H1 (cell line): ENCODE measurements around the gene KLHL29. TPM values are rescaled to one million over a fixed set of nuclear protein-coding genes. Genes with fewer than 3 reads are reported as not detected.

Experiments
- CTCF ChIA-PET: fragments of 300-600 bp; sonication (Branson Sonifier 250); formaldehyde crosslinking; loops from one replicate; lab custom pipeline; 2021; ENCODE audit not compliant: partially characterized antibody; lab: Charles Lee
- POLR2A ChIA-PET: fragments of 300-600 bp; sonication (Branson Sonifier 250); formaldehyde crosslinking; loops from one replicate; lab custom pipeline; 2021; ENCODE audit warnings: inconsistent platforms; ENCODE audit not compliant: partially characterized antibody; lab: Charles Lee
- DNase-seq, 2 experiments: peaks; one replicate each; pipeline versions ENCODE4 v3.0.0 to v3.0.0-alpha.2; 2010 to 2022; ENCODE audit warnings: low spot score in 2 of 2, low read depth in 1 of 2, mixed read lengths in 1 of 2
- FAIRE-seq: peaks from 2 replicates; lab custom pipeline; 2011; peaks lifted over from hg19 to GRCh38; lab: Jason Lieb, UNC
- H2AFZ ChIP-seq: 2 replicates; pipeline ENCODE4 v1.8.1; 2012; ENCODE audit warnings: low read length, inconsistent platforms
- H2AK5ac ChIP-seq: 2 replicates; pipeline ENCODE4 v1.6.1; 2013; ENCODE audit warnings: low read depth, low read length
- H2BK120ac ChIP-seq: replicated peaks from 2 replicates; pipeline ENCODE3; 2013; ENCODE audit warnings: low read depth, low read length, inconsistent platforms
- H2BK12ac ChIP-seq: 2 replicates; pipeline ENCODE4 v1.6.1; 2013; ENCODE audit warnings: low read depth, low read length
- H2BK15ac ChIP-seq: 2 replicates; pipeline ENCODE4 v1.6.1; 2013; ENCODE audit warnings: low read length
- H2BK20ac ChIP-seq: 2 replicates; pipeline ENCODE4 v1.6.1; 2013; ENCODE audit warnings: low read length
- H2BK5ac ChIP-seq: 2 replicates; pipeline ENCODE4 v1.6.1; 2013; ENCODE audit warnings: low read depth, low read length
- H3K14ac ChIP-seq: 2 replicates; pipeline ENCODE4 v1.6.1; 2013; ENCODE audit warnings: inconsistent platforms; ENCODE audit not compliant: insufficient read length
- H3K18ac ChIP-seq: 2 replicates; pipeline ENCODE4 v1.6.1; 2013; ENCODE audit warnings: low read length; ENCODE audit errors: extremely low read depth
- H3K23ac ChIP-seq: 2 replicates; pipeline ENCODE4 v1.6.1; 2013; ENCODE audit warnings: inconsistent platforms; ENCODE audit not compliant: insufficient read length
- H3K23me2 ChIP-seq: 2 replicates; pipeline ENCODE4 v1.6.1; 2013; ENCODE audit warnings: low read depth, low read length
- H3K27ac ChIP-seq: 2 replicates; pipeline ENCODE4 v1.6.1; 2011; ENCODE audit warnings: low read depth, low read length, inconsistent platforms
- H3K27me3 ChIP-seq, 4 experiments: replicated peaks in 1 of 4; 1 replicate in 1 of 4; 2 replicates in 3 of 4; pipeline versions ENCODE4 v1.6.1 to v1.8.1; 2011 to 2013; ENCODE audit warnings: low read length in 3 of 4, mild to moderate bottlenecking in 3 of 4, inconsistent platforms in 2 of 4, mixed read lengths in 2 of 4, moderate library complexity in 1 of 4; ENCODE audit not compliant: control insufficient read depth in 3 of 4, insufficient read depth in 3 of 4; ENCODE audit errors: extremely low read depth in 1 of 4
- H3K36me3 ChIP-seq, 4 experiments: 2 replicates each; pipeline versions ENCODE4 v1.6.1 to v1.8.1; 2011 to 2013; ENCODE audit warnings: mild to moderate bottlenecking in 4 of 4, low read length in 3 of 4, moderate library complexity in 2 of 4, control low read depth in 1 of 4, inconsistent platforms in 1 of 4; ENCODE audit not compliant: insufficient read depth in 4 of 4, control insufficient read depth in 2 of 4
- H3K4ac ChIP-seq: replicated peaks from 2 replicates; pipeline ENCODE3; 2013; ENCODE audit warnings: low read length, low read depth, mixed read lengths, inconsistent platforms; ENCODE audit not compliant: insufficient read length
- H3K4me1 ChIP-seq, 4 experiments: replicated peaks in 1 of 4; 1 replicate in 1 of 4; 2 replicates in 3 of 4; pipeline versions ENCODE4 v1.6.1 to v1.8.1; 2011 to 2013; ENCODE audit warnings: low read length in 3 of 4, inconsistent platforms in 2 of 4, mixed read lengths in 1 of 4; ENCODE audit not compliant: insufficient read depth in 4 of 4, control insufficient read depth in 3 of 4
- H3K4me2 ChIP-seq, 2 experiments: 2 replicates each; pipeline versions ENCODE4 v1.6.1 to v1.8.1; 2011 to 2013; ENCODE audit warnings: low read depth in 2 of 2, low read length in 2 of 2, control low read depth in 1 of 2, inconsistent platforms in 1 of 2, mild to moderate bottlenecking in 1 of 2; ENCODE audit not compliant: insufficient read depth in 1 of 2
- H3K4me3 ChIP-seq, 4 experiments: fragments of 200-600, 300-600 bp in 1 of 4; sonication (generic), shearing (Covaris generic), sonication (Bioruptor Twin) in 1 of 4; 2 replicates each; pipeline versions ENCODE4 v1.5.1 to v1.8.1; 2011 to 2016; ENCODE audit warnings: low read length in 4 of 4, low read depth in 3 of 4, control low read depth in 2 of 4, inconsistent platforms in 2 of 4, mild to moderate bottlenecking in 2 of 4, mixed read lengths in 1 of 4, moderate library complexity in 1 of 4; ENCODE audit not compliant: insufficient read depth in 2 of 4; ENCODE audit errors: extremely low read depth in 1 of 4
- H3K56ac ChIP-seq: replicated peaks from 2 replicates; pipeline ENCODE3; 2013; ENCODE audit warnings: low read depth, mild to moderate bottlenecking, mixed read lengths, low read length, inconsistent platforms; ENCODE audit not compliant: insufficient read length
- H3K79me1 ChIP-seq: 2 replicates; pipeline ENCODE4 v1.6.1; 2013; ENCODE audit warnings: low read depth, low read length, control low read depth
- H3K79me2 ChIP-seq, 2 experiments: 2 replicates each; pipeline versions ENCODE4 v1.6.1 to v1.8.1; 2012 to 2013; ENCODE audit warnings: low read length in 2 of 2, mild to moderate bottlenecking in 2 of 2, inconsistent platforms in 1 of 2; ENCODE audit not compliant: insufficient read depth in 2 of 2, control insufficient read depth in 1 of 2
- H3K9ac ChIP-seq, 4 experiments: replicated peaks in 1 of 4; 1 replicate in 1 of 4; 2 replicates in 3 of 4; pipeline versions ENCODE4 v1.6.1 to v1.8.1; 2011 to 2013; ENCODE audit warnings: low read depth in 3 of 4, low read length in 3 of 4, control low read depth in 2 of 4, mild to moderate bottlenecking in 2 of 4, moderate library complexity in 2 of 4, inconsistent platforms in 1 of 4; ENCODE audit errors: extremely low read depth in 1 of 4
- H3K9me3 ChIP-seq, 2 experiments: 2 replicates each; pipeline versions ENCODE4 v1.6.1 to v1.8.1; 2012 to 2013; ENCODE audit warnings: mild to moderate bottlenecking in 2 of 2, moderate library complexity in 2 of 2, control low read depth in 1 of 2, inconsistent platforms in 1 of 2, low read depth in 1 of 2, low read length in 1 of 2, mixed read lengths in 1 of 2; ENCODE audit not compliant: insufficient read depth in 2 of 2
- H4K20me1 ChIP-seq, 2 experiments: replicated peaks in 1 of 2; 2 replicates each; pipeline versions ENCODE3 to v1.8.1; 2011 to 2013; ENCODE audit warnings: inconsistent platforms in 2 of 2, low read length in 2 of 2, mild to moderate bottlenecking in 1 of 2; ENCODE audit not compliant: insufficient read depth in 2 of 2, control insufficient read depth in 1 of 2
- H4K5ac ChIP-seq: 2 replicates; pipeline ENCODE4 v1.6.1; 2013; ENCODE audit warnings: low read length, low read depth, mixed read lengths, inconsistent platforms; ENCODE audit not compliant: insufficient read length
- H4K8ac ChIP-seq: 2 replicates; pipeline ENCODE4 v1.8.0; 2013; ENCODE audit warnings: mild to moderate bottlenecking, moderate library complexity, low read length, inconsistent platforms; ENCODE audit not compliant: insufficient read depth; ENCODE audit errors: extremely low read depth
- H4K91ac ChIP-seq: replicated peaks from 2 replicates; pipeline ENCODE3; 2013; ENCODE audit warnings: low read length, mixed read lengths, inconsistent platforms; ENCODE audit not compliant: insufficient read length
- BCL11A ChIP-seq, 2 experiments: IDR thresholded peaks; one replicate each; pipeline ENCODE4 v1.6.1; 2011; ENCODE audit warnings: low read depth in 2 of 2, low read length in 2 of 2, mild to moderate bottlenecking in 2 of 2
- CEBPB ChIP-seq: IDR thresholded peaks from 2 replicates; pipeline ENCODE4 v1.6.1; 2012; ENCODE audit warnings: low read depth, low read length
- POLR2A ChIP-seq, 2 experiments: IDR thresholded peaks; 1 replicate in 1 of 2; 2 replicates in 1 of 2; pipeline ENCODE4 v1.6.1; 2011; ENCODE audit warnings: low read depth in 2 of 2, low read length in 2 of 2, mild to moderate bottlenecking in 2 of 2; ENCODE audit errors: control extremely low read depth in 1 of 2
- SIRT6 ChIP-seq: IDR thresholded peaks from one replicate; pipeline ENCODE4 v1.7.1; 2012; ENCODE audit warnings: low read length, inconsistent platforms
- WGBS, 2 experiments: shearing (Covaris generic) in 1 of 2; methylation state at CpG; one replicate each; pipeline versions ENCODE4 v1.1.6 to v1.1.7; 2013 to 2015; ENCODE audit warnings: low lambda C conversion rate in 2 of 2, mixed read lengths in 2 of 2, inconsistent platforms in 1 of 2, low coverage in 1 of 2, missing lambda C conversion rate in 1 of 2; ENCODE audit not compliant: insufficient replicate concordance in 2 of 2, insufficient coverage in 1 of 2, insufficient read length in 1 of 2; ENCODE audit errors: extremely low coverage in 1 of 2, missing lambda C conversion rate in 1 of 2; 5-methylcytosine and 5-hydroxymethylcytosine counted together
- polyA plus RNA-seq, 7 experiments: library from polyadenylated mRNA; depleted of rRNA in 3 of 7; stranded (reverse) in 5 of 7; unstranded in 2 of 7; fragments of >200 nt in 5 of 7; fragments of 200-250 nt in 2 of 7; gene quantifications; 1 replicate in 5 of 7; 2 replicates in 1 of 7; 4 replicates in 1 of 7; pipeline versions ENCODE4 v1.2.1 to v1.2.3, GENCODE V29; 2011 to 2013; ENCODE audit warnings: missing spikeins in 2 of 7, mixed read lengths in 2 of 7
- total RNA-seq: library from RNA; stranded (reverse); fragmentation: NEBNext Ultra II Directional; extraction: Animal tissue kit (Norgen Biotek cat#: 25700); gene quantifications from 2 replicates; pipeline ENCODE4 v1.2.1, GENCODE V29; 2021

The KLHL29 gene
- total and polyA plus RNA-seq, 2 of the 8 experiments (the other 6 are each of a cell fraction or from before 2014, with no cell fraction given), result 1.1 to 4.7 TPM

GRCh38 chr2:23568211-23568610, 183.2 kb downstream of the KLHL29 start:
- Histone ChIP-seq H3K56ac (no peak overlapping the region), H3K27me3 (no peaks in the 10 kb centered on the region), H2BK120ac (no peak overlapping the region), H4K91ac (no peak overlapping the region), H4K5ac (no peak overlapping the region), H2AK5ac (no peak overlapping the region), H2BK20ac (no peak overlapping the region), H3K14ac (no peak overlapping the region), H2BK12ac (no peak overlapping the region), H3K4ac (no peak overlapping the region), H3K4me1 (peaks cover 0 to 10% (median 8%) of the 10 kb centered on the region in 4 experiments; a peak in 4 of 7 replicates), H3K9ac (no peak overlapping the region), H3K18ac (no peak overlapping the region), H3K4me3 (no peak overlapping the region), H4K20me1 (no peaks in the 10 kb centered on the region), H2BK15ac (peak overlapping the region; percentile 92; the same call in 1 of the 2 replicates), H3K4me2 (no peak overlapping the region), H3K23me2 (no peaks in the 10 kb centered on the region), H3K79me2 (no peaks in the 10 kb centered on the region), H2AFZ (no peak overlapping the region), H3K27ac (no peak overlapping the region), H3K9me3 (no peaks in the 10 kb centered on the region), H3K79me1 (no peaks in the 10 kb centered on the region; the same call in 1 of the 2 replicates), H2BK5ac (no peak overlapping the region), H3K36me3 (no peaks in the 10 kb centered on the region), H3K23ac (no peak overlapping the region), H4K8ac (no peak overlapping the region)
- FAIRE-seq (no peak), DNase-seq (no peak)
- ChIA-PET POLR2A (no interaction called here), CTCF (interaction anchor here (1.2 to 2.9 kb wide), 5 partner anchors 22 to 64 kb away, joined by 3 to 12 read pairs (median 3); no protein-coding TSS in a partner anchor)
- no peak for TF ChIP-seq BCL11A (IDR thresholded peaks at IDR 0.05; ENCODE audit: low read depth in 2 of 2, low read length in 2 of 2)
- no peak for TF ChIP-seq SIRT6
- TF ChIP-seq CEBPB, result no peak
- TF ChIP-seq POLR2A (IDR thresholded peaks at IDR 0.05; ENCODE audit: control extremely low read depth in 1 of 2, low read depth in 2 of 2, low read length in 2 of 2), result no peak
- WGBS, 2 experiments, result 71% methylated on average over 2 of the region's 2 CpGs; no CpG with 5 or more reads in 1 of the 2 experiments
